GM21619 (cell line): ENCODE measurements around the gene ALOXE3.
"Not testable (repeated sequence)": the region's sequence is repeated elsewhere in the genome, so short reads cannot be mapped to it uniquely, and the experiment has no call there.

ENCODE experiments used
- ATAC-seq: cut with Tn5 transposase; IDR thresholded peaks from one replicate; pipeline ENCODE4 v1.9.1; 2021; ENCODE audit not compliant: unreplicated experiment

The ALOXE3 gene

DNA sequence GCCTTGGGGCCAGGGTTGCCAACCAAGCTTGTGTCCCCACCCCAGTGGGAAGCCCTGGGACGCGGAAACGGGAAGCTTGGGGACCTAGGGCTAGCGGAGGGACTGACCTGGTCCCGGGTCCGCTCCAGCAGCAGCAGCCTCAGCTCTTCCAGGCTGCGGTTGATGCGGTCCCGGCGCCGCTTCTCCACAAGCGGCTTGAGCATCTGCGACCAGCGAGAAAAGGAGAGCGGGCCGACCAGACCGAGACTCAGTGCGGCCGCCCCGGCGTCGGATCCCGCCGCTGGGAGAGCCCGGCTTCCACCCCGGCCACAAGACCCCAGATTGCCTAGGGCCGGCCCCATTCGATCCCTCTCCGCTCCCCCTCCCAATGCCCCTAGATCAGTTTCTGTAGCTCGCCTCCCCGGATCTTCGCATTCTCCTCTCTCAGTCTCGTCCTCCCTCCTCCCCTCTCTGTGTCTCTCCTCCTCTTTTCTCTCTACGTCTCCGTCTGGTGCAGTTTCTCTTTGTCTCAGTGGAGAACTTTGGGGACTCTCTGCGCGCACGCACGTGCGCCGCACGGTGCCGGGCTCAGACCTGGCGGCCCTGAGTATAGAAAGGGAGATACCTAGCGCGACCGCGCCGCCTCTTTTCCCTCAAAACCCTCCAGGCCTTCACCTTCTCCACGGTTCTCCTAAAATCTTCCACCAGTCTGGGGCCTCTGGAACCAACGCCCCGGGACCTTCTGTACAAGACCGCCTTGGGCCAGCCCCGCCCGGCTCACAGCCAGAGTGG, 4.8 kb upstream of the ALOXE3 start:
- no peak for ATAC-seq

DNA sequence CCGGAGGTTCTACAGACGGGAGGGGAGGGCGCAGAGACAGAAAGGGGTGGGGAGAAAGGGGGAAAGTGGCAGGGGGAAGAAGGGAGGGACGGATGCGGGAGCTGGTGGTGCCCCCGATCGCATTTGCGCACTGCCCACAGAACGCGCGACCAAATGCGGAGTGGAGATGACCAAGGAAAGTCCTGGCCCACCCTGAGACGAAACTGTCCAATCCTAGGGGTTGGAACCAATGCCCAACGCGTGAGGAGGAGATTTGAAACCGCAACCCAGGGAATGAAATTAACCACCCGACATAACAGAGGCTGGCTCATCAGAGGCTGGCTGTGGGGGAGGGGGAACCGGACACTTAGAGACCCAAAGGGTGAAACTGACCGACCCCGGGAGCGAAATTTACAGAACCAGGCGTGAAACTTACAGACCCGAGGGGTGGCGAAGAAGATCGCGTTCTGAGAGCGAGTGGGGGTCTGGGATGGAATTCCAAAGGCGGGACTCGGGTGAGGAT, 4.2 kb upstream of the ALOXE3 start:
- ATAC-seq: no peak

DNA sequence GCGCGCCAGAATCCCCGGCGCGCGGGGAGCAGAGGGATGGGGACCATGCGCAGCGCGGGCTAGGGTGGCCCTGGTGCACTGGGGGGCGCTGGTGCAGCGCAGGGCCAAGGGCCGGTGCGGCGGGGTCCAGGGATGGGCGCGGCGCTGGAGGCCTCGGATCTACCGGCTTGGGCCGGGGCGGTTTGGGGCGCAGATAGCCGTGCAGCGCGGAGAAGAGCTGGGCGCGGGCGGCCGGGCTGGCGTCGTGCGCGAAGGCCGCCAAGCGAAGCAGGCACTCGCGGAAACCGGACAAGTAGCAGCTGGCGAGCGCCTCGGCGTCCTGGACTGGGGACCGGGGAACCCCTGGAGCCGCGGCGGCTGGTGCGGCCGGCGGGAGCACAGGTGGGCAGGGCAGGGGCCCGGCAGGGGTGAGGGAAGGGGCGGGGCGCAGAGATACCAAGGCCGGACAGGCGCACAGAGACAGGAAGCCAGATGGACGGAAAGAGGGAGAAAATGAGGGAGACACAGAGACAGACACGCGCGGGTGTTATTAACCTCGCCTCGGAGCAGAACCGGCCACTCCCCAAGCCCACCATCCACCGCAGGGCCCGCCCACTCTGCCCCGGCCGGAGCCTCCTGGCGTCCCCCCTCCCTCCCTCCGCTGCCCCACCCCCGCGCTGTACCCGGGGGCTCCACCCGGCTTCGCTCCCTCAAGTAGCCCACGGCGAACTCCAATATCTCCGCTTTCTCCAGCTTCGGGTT, 3.5 kb upstream of the ALOXE3 start:
- ATAC-seq: peak; percentile 18

DNA sequence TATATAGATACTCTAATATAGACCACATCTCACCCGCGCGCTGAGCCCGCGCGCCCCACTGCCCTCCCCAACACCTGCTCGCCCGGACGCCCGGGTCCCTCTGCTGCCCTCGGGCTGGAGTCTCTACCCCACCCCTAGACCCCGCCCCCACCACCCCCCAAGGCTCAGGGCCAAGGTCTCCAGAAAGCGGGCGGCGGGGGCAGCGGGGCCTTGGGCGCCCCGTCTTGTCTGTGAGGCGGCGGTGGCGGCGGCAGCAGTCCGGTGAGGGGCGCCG, 3.0 kb upstream of the ALOXE3 start:
- ATAC-seq: no peak

DNA sequence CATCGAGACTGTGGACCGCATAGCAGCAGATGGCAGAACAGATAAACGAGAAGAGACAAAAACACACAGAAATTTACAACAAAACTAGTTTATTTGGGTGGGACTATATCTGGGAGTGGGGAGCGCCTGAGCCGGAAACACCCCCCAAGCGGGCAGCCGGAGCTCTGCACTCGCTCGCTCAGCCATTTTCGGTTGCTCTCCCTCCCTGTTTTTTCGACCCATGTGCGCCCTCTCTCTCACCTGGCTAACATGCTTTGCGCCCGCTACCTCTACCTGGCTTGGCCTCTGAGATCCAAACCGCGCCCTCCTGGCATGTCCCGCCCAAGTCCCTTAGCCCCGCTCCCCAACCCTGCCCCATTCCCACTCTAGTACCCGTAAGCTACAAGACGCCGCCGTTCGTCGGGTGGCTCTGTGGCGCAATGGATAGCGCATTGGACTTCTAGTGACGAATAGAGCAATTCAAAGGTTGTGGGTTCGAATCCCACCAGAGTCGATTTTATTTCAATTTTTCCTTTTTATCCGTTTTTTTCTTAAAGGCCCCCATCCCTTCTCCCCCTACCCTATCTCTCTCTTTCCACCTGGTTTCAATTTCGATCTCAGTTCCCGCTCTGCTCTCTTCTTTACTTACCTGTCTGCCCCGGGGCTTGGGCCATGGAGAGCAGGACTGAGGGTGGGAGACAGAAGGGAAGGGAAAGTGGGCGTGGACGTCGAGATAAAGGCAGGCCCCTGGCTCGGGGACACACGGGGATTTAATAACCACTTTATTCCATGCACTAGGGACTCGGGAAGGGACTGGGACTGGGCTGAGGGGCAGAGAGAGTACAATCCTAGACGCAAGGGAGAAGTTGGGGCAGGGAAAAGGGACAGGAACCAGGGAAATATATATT, 2.4 kb upstream of the ALOXE3 start:
- ATAC-seq: no peak

DNA sequence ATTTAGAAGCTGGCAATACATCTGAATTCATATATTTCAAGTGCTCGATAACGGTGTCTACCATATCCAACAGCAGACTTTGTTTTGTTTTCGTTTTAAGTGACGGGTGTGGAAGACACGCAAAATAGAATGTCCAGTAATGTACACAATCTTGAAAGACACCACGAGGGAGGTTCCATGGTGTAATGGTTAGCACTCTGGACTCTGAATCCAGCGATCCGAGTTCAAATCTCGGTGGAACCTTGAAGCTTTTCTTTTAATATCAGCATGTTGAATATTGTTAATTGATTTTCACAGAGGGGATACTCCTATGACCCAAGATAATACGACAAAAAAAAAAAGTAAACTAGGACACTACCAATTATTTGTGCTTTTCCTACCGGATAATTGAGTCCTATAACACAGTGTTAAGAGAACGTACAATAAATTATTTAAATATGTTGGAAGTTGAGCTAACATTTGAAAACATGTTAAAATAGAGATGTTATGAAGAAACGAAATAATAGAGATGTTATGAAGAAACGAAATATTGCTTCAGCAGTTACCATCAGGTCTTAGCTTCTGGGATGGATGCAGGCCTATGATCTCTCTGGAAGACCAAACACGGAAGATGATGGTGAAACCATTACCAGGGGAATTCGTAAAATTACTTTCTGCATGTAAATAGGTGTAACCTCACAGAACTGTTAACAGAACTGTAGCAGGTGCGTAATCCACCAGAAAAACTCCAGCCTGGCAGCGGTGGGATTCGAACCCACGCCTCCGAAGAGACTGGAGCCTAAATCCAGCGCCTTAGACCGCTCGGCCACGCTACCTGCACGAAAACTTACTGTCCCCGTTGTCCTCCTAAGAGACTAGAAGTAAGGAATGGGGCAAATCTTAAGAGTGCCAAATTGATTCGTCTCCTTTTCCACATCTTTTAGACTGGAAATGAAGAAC, 1.5 kb upstream of the ALOXE3 start:
- no peak for ATAC-seq

DNA sequence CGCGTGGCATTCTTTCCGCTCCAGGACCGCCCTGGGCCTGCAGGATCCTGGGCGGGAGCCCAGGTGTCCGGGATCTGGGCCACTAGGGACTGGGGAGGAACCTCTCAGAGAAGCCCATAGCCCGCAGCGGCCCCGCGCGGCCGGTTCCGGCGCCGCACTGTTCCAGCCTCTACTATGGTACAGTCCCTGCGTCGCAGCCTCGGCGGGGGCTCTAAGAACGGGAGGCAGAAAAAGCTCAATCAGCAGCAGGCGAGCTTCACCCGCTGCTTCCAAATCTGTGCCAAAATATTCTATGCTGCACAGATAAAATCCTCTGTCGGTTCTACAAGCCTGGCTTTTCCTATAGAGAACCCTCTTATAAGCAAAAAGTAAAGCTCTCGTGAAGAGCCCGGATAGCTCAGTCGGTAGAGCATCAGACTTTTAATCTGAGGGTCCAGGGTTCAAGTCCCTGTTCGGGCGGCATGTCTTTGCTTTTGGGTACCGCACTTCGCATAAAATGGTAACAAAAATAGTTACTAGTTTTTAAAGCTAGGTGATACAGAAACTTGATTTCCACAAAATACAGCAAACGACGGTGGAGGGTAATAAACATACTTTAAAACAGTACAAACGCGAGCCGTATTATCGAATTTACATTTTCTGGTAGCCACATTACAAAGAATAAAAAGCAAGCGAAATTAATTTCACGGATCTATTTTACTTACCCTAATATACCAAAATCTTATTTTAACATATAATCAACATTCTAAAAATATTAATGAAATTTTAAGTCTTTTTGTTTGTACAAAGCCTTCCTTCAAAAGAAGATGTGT, 661 bp upstream of the ALOXE3 start:
- peak; percentile 28 for ATAC-seq

DNA sequence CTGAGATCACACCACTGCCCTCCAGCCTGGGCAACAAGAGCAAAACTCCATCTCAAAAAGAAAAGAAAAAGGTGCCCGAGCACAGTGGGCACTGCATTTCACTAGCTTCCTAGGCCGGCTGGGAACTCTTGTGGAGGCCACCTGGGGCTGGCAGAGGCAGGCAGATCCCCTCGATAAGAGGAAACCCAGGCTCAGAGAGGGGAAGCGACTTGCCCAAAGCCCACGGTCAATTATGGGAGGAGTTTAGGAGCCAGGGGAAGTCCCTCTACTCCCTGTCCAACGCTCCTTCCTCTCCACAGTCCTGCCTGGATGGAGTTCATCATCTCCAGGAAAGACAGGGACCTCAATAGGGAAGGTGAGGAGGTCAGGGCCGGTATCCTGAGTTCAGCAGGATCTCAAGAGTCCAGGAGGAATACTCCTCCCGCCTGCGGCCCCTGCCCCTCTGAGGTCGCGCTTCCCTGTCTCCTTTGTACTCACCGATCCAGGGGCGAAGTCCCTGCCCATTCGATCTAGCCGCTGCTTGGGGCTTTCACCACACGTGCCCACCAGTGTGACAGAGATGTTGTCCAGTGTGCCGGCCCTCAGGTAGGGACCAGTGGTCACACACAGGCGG, 841 bp downstream of the ALOXE3 start:
- no peak for ATAC-seq

DNA sequence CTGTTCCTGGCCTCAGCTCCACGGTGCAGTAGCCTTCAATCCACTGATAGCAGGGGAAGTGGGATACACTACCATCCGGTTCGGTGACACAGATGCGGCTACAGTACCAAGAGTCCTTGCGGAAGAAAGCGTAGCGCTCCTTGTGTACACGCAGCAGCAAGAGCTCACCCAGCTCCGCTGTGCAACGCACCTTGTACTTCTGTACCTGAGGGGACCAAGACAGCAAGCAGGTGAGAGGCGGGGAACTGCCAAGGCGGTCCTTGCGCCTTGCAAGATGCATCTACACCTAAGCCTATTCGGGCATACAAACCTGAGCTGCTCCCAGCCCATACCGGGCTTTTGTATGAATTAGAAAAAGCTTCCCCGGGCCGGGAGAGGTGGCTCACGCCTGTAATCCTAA, 1.5 kb downstream of the ALOXE3 start:
- no peak for ATAC-seq

DNA sequence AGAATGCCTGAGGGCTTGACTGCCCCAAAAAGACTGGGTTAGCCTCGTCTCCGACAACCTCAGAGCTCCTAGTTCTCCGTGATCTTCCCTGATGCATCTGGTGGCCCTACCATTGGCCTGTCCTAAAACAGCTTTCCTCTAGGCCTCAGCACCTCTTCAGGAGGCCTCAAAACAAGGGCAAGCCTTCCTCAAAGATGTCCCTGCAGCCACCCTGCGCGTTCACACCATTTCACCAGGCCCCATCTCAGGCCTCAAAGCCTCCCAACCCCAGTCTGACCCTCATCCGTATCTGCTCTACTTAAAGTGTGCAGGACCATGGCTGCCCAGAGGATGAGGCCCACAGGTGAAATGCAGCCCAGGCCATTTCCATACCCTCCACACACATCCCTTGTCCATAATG, 7.4 kb downstream of the ALOXE3 start:
- ATAC-seq: no peak

DNA sequence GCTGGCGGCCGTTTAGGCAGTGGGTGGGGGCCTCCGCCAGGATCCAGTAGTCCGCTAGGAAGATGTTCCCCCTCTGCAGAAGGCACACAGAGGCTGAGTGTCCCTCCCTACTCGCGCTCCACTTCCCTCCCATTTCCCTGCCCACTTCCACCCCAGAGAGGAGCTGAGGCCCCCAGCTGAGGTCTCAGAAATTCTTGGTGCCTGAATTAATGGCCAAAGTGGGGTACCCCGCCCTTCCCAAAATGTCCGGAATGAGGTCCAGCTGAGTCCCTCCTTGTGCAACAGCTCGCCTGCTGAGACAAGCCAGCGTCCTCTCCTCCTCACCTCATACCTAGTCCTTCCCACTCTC, 7.9 kb downstream of the ALOXE3 start:
- no peak for ATAC-seq

DNA sequence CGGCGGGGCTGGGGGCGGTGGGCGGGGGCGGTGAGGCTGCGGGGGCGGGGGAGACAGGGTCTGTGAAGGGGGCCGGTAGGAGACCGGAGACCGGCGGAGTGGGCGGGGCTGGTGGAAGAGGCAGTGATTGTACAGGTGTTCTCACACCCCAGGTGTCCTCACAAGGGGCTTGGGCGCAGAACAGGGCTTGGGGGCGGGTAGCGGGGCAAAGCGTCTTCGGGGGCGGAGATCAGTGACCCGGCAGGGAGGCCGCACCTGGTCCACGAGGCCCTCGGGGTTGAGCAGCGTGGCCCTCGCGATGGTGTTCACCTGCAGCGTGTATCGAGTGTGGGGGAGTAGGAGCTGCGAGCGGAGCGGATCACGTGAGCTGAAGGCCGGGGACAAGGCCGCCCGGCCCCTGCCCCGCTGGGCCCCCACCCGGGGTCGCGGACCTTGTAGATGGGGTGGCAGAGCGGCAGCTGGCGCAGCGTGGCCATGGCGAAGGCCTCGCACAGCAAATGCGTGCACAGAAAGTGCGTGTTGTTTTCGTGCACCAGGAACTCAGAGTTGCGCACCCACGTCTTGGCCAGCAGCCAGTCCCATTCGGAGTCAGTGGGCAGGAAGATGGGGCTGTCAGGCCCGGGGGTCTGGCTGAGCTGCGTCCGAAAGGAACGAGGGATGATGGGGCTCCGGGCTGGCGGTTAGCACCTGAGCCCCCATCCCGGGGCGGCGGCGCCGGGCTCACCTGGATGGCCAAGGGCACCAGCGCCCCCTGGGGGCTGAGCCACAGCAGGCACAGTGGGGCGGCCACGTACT, 8.5 kb downstream of the ALOXE3 start:
- ATAC-seq: no peak

DNA sequence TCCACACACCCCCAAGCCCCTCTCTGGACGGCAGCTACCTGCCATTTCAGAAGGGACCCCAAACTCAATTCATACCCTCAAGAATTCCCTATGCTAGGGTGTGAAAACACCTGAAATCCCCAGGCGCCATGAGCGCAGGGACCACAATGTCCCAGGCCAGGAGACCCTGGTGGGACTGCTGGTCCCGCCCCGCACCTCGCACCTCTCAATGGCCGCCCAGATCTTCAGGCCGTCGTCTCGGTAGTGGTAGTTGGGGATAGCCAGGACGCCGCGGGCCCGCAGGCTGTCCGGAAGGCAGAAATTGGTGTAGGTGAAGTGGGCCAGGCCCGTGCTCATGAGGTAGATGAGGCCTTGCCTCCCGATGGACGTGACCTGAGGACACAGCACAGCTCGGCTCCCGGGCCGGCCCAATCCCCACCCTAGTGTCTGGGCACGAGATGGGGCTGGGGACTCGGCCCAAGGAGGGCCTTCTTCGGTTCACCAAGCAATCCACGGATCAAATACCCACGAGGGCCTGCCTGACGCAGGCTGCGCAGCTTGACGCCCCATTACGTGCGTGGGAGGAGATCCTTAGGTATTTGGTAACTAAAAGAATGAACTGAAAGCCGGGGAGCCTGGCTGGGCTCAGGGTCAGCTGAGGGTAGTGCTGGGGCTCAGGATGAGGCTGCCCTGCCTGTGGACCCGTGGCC, 9.2 kb downstream of the ALOXE3 start:
- no peak for ATAC-seq

DNA sequence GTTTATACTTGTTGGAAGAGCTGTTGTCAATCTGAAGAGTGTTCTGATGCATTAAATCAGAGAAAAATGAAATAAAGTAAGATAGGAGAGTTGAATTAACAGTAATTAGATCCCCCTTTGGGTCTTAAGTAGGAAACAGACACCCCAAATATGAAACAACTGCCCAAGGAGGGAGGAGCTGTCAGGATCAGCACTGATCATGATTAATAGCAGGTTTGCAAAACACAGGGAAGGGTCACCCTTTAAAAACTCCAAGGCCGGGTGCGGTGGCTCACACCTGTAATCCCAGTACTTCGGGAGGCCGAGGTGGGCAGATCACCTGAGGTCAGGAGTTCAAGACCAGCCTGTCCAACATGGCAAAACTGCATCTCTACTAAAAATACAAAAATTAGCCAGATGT, 11.3 kb downstream of the ALOXE3 start:
- ATAC-seq: not testable (repeated sequence)

DNA sequence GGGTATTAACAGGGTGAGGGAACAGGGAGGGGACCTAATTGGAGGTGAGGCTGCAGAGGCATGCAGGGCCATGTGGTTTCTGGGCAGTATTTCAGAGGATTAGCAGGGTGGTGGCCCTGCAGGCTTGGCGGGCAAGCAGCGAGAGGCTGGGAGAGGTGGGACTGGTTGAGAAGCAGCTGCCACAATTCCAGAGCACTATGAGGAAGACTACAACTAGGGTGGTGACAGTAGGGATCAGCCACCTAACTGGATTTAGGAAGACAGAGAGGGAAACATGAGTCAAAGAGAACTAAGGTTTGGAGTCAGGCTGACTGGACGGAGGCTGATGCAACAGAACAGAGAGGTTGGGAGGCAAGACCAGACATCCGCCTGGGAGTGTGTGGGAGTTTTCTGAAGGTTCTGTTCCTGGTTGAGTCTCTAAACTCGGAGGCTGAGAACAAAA, 12.3 kb downstream of the ALOXE3 start:
- ATAC-seq: no peak

DNA sequence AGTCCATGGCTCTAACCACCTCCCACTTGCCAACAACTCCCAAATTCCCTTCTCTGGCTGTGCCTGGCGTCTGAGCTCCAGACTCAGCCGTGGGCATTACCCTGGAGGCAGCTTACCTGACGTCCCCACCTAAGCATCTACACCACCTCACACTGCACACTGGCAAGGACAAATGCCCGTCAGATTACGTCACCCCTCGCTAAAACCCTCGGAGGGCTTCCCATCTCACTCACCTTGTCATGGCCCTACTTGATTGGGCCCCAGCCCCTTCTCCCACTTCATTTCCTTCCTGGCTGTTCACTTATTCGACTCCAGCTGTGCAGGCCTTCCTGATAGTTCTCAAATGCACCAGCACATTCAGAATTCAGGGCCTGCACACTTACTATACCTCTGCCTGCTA, 13.4 kb downstream of the ALOXE3 start:
- ATAC-seq: no peak

DNA sequence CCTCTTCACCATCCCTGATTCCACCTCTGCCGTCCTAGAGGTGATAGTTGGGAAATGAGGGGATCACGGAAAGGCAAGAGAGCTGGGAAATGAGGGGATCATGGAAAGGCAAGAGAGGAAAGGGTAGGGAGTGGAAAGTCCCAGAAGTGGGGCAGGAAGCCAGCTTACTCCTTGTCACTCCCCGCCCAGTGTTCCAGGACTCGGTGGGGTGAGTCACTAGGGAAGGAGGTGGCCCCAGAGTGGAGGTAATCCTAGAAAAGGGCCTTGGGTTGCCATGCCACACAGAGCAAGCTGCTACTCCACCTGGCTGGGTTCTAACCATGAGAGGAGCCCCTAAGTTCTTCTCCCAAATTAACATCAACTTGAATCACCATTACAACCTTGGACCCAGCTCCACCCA, 14.8 kb downstream of the ALOXE3 start:
- ATAC-seq: no peak

DNA sequence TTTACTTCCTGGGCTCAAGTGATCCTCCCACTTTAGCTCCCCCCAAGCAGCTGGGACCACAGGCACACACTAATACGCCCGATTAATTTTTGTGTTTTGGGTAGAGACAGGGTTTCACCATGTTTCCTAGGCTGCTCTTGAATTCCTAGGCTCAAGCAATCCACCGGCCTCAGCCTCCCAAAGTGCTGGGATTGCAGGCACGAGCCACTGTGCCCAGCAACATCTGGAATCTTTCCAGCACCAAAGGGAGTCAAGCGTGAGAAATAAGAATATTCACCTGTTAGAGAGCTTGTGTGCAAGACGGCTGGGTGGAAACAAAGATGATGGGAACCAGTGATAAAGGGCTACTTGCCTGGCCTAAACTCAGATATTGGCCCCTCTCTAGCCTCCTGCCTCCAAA, 16.6 kb downstream of the ALOXE3 start:
- no peak for ATAC-seq
